Upper lobe of right lung (tissue), 1 donor: Measurements from ENCODE around the gene KIF1A. TPM values are rescaled to one million over a fixed set of nuclear protein-coding genes. Genes with fewer than 3 reads are reported as not detected.

Source experiments
- ATAC-seq: fragments of 200-7000 bp; cut with Tn5 transposase; one replicate; pipeline ENCODE4 v1.9.1; 2020; ENCODE audit warnings: mild to moderate bottlenecking, moderate library complexity
- DNase-seq: peaks from one replicate; pipeline ENCODE4 v3.0.0-alpha.2; 2020
- H3K27ac ChIP-seq: fragments of 200-600 bp; one replicate; pipeline ENCODE4 v1.8.0; 2022
- H3K27me3 ChIP-seq: fragments of 200-600 bp; one replicate; pipeline ENCODE4 v1.8.0; 2022; ENCODE audit warnings: mild to moderate bottlenecking
- H3K36me3 ChIP-seq: fragments of 200-600 bp; one replicate; pipeline ENCODE4 v1.8.0; 2022
- H3K4me1 ChIP-seq: fragments of 200-600 bp; one replicate; pipeline ENCODE4 v1.8.0; 2022
- H3K4me3 ChIP-seq: fragments of 200-600 bp; one replicate; pipeline ENCODE4 v1.8.0; 2022; ENCODE audit warnings: mild to moderate bottlenecking
- H3K9me3 ChIP-seq: fragments of 200-600 bp; one replicate; pipeline ENCODE4 v1.8.0; 2022
- intact Hi-C: fragments of 100-400 bp; cut with DNase I; formaldehyde crosslinking; loops from one replicate; pipeline ENCODE4 v1.11.0; 2022
- total RNA-seq: library from RNA; stranded (reverse); fragmentation: NEBNext Ultra II Directional; extraction: Animal tissue kit (Norgen Biotek cat#: 25700); gene quantifications from one replicate; pipeline ENCODE4 v1.2.1, GENCODE V29; 2021
- TF ChIP-seq, protein P1 (sequence below): fragments of 200-600 bp; IDR thresholded peaks from one replicate; pipeline ENCODE4 v1.8.0; 2022; ENCODE audit warnings: antibody characterized with exemption
- donor health status: DM: no; HTN: yes; CAD: no; lungs with severe emphysema.

The KIF1A gene
- total RNA-seq, 1 donor from 2014 or later = 0.81 TPM

DNA sequence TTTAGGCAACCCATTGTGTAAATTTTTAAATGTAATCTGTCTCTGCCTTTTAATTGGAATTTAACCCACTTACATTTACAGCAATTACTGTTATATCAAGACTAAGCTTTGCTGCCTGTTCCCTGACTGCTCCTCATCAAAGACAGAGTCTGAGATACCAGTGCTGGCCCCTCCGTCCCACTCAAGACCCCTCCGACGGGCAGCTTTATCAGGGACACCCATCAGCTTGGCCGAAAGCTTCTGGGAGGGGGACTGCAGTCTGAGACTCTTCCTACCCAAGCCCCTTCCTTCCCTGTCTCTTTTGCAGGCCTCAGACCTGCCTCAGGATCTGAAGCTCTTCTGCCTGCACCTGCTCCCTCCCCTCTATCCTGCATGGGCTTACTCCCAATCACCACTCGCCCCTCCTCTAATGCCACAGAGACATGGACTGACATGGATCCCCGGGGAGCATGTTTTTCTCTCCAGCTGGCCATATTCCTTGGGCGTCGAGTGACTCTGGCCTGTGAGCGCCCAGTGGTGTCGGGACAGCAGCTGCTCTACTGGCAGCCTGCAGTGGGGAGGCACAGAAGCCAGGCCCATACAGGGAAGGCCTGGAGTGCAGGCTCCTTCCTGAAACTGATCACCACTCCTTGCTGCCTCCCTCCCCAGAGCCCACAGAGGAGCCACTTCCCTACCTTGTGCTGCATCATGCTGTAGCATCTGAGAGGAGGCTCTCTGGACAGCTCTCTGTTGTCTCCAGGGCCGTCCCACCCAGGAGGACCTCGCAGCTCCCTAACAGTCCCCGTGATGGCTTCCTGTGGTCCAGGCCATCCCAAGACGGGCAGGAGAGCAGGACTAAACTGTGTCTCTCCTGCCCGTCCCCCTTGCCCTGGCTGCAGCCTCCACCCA, 3.7 kb upstream of the KIF1A start:
- Histone ChIP-seq H3K27ac (no peak overlapping the region), H3K4me3 (no peak overlapping the region), H3K9me3 (no peaks in the 10 kb centered on the region), H3K4me1 (peaks cover 5% of the 10 kb centered on the region), H3K36me3 (no peaks in the 10 kb centered on the region), H3K27me3 (peaks cover 88% of the 10 kb centered on the region)
- ATAC-seq = no peak
- TF ChIP-seq, protein P1, sequence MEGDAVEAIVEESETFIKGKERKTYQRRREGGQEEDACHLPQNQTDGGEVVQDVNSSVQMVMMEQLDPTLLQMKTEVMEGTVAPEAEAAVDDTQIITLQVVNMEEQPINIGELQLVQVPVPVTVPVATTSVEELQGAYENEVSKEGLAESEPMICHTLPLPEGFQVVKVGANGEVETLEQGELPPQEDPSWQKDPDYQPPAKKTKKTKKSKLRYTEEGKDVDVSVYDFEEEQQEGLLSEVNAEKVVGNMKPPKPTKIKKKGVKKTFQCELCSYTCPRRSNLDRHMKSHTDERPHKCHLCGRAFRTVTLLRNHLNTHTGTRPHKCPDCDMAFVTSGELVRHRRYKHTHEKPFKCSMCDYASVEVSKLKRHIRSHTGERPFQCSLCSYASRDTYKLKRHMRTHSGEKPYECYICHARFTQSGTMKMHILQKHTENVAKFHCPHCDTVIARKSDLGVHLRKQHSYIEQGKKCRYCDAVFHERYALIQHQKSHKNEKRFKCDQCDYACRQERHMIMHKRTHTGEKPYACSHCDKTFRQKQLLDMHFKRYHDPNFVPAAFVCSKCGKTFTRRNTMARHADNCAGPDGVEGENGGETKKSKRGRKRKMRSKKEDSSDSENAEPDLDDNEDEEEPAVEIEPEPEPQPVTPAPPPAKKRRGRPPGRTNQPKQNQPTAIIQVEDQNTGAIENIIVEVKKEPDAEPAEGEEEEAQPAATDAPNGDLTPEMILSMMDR = no peak
- intact Hi-C loops = no loop called here
- DNase-seq = no peak

DNA sequence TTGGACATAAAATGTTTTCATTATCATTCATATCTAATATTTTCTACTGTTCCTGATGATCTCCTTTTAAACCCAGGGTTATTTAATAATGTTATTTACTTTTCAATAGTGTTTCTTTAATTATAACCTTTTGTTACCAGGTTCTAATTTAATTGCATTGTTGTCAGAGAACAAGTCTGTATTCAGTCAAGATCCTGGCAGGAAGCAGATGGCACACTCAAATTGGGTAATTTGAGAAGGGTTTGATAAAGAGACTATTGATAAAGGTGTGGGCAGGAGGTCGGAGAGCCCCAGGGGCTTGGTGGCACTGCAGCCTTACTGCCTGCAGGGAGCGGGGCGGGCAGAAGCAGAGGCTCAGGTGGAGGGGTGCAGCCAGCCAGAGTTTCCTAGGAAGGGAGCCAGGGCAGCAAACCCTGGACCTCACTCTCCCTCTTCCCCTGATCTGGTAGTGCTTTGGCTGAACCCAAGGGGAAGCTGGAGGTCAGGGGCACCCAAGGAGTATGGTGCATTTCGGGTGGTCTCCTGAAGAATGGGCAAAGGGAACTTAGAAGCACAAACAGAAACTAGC, 2.3 kb upstream of the KIF1A start:
- TF ChIP-seq, protein P1 = no peak
- no peak for DNase-seq

DNA sequence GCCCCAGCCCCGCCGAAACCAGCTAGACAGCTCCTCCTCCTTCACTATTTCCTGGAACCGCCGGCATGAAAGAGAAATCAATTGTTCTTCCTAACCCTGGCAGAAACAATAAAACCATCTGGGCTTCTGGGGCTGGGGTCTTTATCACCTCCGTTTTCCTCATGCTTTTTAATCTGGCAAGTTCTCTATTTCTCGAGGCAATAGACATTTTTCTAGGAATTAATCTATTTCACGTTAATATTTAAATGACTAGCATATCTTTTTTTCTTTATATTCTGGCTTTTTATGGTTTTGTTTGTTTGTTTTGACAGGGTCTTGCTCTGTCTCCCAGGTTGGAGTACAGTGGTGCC, 1.4 kb upstream of the KIF1A start:
- DNase-seq = no peak
- no peaks in the 10 kb centered on the region for H3K36me3 ChIP-seq
- TF ChIP-seq, protein P1 = no peak
- peaks cover 82% of the 10 kb centered on the region for H3K27me3 ChIP-seq
- no peak overlapping the region for H3K4me3 ChIP-seq
- intact Hi-C loops = no loop called here
- ATAC-seq = no peak
- no peaks in the 10 kb centered on the region for H3K9me3 ChIP-seq
- no peak overlapping the region for H3K27ac ChIP-seq
- peaks cover 5% of the 10 kb centered on the region for H3K4me1 ChIP-seq

More for the DNA sequence above, 2.3 kb upstream of the KIF1A start:
- Histone ChIP-seq H3K36me3 (no peaks in the 10 kb centered on the region), H3K4me1 (peaks cover 5% of the 10 kb centered on the region), H3K27me3 (peaks cover 88% of the 10 kb centered on the region), H3K9me3 (no peaks in the 10 kb centered on the region), H3K27ac (no peak overlapping the region), H3K4me3 (no peak overlapping the region)
- no peak for ATAC-seq
- intact Hi-C loops = no loop called here

GRCh38 chr2:240820607-240821428, 799 bp upstream of the KIF1A start:
- intact Hi-C loops = no loop called here
- Histone ChIP-seq H3K4me1 (peaks cover 5% of the 10 kb centered on the region), H3K36me3 (no peaks in the 10 kb centered on the region), H3K27me3 (peaks cover 79% of the 10 kb centered on the region), H3K27ac (no peak overlapping the region), H3K9me3 (no peaks in the 10 kb centered on the region), H3K4me3 (no peak overlapping the region)
- ATAC-seq = no peak
- TF ChIP-seq, protein P1 = no peak
- no peak for DNase-seq

DNA sequence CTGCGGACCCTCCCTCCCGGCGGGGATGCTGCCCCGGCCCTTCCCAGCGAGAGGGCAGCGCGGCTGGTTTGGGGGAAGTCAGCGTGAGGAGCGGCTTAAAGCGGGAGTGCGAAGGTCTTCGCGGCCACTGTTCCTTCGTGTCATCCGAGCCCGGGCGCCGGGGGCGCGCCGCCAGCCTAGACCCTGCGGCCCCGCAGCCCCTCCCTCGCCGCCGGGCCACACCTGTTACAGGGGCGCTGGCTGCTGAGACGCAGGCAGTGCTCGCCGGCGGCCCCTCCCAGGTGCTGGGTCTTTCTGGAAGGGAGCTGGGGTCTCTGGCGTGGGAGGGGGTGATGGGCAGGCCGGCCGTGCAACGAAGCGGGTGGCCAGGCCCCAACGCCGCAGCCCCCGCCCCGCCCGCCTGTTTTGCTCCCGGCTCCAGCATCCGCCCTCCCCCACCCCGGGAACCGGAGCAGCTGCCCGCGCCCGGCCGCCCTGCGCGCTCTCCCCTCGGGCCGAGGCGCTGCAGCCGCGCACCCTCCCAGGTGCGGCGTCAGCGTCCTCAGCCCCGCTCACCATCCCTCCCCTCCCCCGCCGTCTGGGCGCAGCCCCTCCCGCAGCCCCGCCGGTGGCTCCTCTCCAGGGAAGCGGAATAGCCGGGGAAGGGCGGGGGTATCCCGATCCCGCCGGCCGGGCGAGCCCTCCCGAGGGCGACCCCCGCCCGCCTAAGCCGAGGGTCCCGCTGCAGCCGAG, 727 bp downstream of the KIF1A start:
- TF ChIP-seq, protein P1 = no peak

More for the DNA sequence above, 727 bp downstream of the KIF1A start:
- ATAC-seq (no peak), DNase-seq (no peak)
- H3K4me1 ChIP-seq = peaks cover 5% of the 10 kb centered on the region
- no peak overlapping the region for H3K27ac ChIP-seq
- intact Hi-C loops = no loop called here
- H3K36me3 ChIP-seq = no peaks in the 10 kb centered on the region
- H3K4me3 ChIP-seq = no peak overlapping the region
- peaks cover 69% of the 10 kb centered on the region for H3K27me3 ChIP-seq
- no peaks in the 10 kb centered on the region for H3K9me3 ChIP-seq
